Loucy (cell line): ENCODE results near the gene POC1A.

ENCODE experiments used
- H2AFZ ChIP-seq: fragments of 200-600 bp; sonication (generic); 2 replicates; pipeline ENCODE4 v1.6.0; 2016; ENCODE audit warnings: antibody characterized with exemption, mild to moderate bottlenecking, low read length, moderate library complexity
- H3F3A ChIP-seq: fragments of 200-600 bp; 2 replicates; pipeline ENCODE4 v1.6.0; 2016; ENCODE audit warnings: antibody characterized with exemption, low read depth, mild to moderate bottlenecking
- H3K27me3 ChIP-seq: fragments of 200-600 bp; sonication (generic); 2 replicates; pipeline ENCODE4 v1.6.1; 2014; ENCODE audit warnings: low read length, mild to moderate bottlenecking; ENCODE audit not compliant: insufficient read depth, poor library complexity, severe bottlenecking
- H3K36me3 ChIP-seq: fragments of 200-600 bp; sonication (generic); 2 replicates; pipeline ENCODE4 v1.6.1; 2016; ENCODE audit warnings: low read length; ENCODE audit not compliant: insufficient read depth
- H3K4me1 ChIP-seq: fragments of 200-600 bp; sonication (generic); 2 replicates; pipeline ENCODE4 v1.5.1; 2014; ENCODE audit warnings: low read length, mild to moderate bottlenecking; ENCODE audit not compliant: insufficient read depth, poor library complexity, severe bottlenecking
- H3K4me2 ChIP-seq: fragments of 200-600 bp; sonication (generic); 2 replicates; pipeline ENCODE4 v1.6.0; 2014; ENCODE audit warnings: antibody characterized with exemption, low read length, low read depth, mild to moderate bottlenecking; ENCODE audit not compliant: poor library complexity, severe bottlenecking
- H3K4me3 ChIP-seq: fragments of 200-600 bp; sonication (generic); 2 replicates; pipeline ENCODE4 v1.5.1; 2014; ENCODE audit warnings: low read length, mild to moderate bottlenecking, mixed read lengths; ENCODE audit not compliant: poor library complexity, severe bottlenecking
- H3K79me2 ChIP-seq: fragments of 200-600 bp; sonication (generic); 2 replicates; pipeline ENCODE4 v1.6.1; 2014; ENCODE audit warnings: low read length; ENCODE audit not compliant: insufficient read depth
- H3K9ac ChIP-seq: fragments of 200-600 bp; sonication (generic); 2 replicates; pipeline ENCODE4 v1.6.0; 2014; ENCODE audit warnings: mild to moderate bottlenecking, low read depth, low read length, moderate library complexity; ENCODE audit not compliant: poor library complexity, severe bottlenecking
- H3K9me2 ChIP-seq: fragments of 200-600 bp; sonication (generic); replicated peaks from 2 replicates; pipeline ENCODE4 v1.6.1; 2016; ENCODE audit warnings: low read depth, low read length, mixed read lengths
- H3K9me3 ChIP-seq: fragments of 200-600 bp; sonication (generic); 2 replicates; pipeline ENCODE4 v1.6.1; 2014; ENCODE audit warnings: mild to moderate bottlenecking, antibody characterized with exemption, low read length, low read depth; ENCODE audit not compliant: insufficient read depth
- H4K20me1 ChIP-seq: fragments of 200-600 bp; sonication (generic); 2 replicates; pipeline ENCODE4 v1.6.0; 2014; ENCODE audit warnings: antibody characterized with exemption, low read length, mild to moderate bottlenecking; ENCODE audit not compliant: insufficient read depth, poor library complexity, severe bottlenecking
- EZH2phosphoT487 ChIP-seq: fragments of 200-600 bp; IDR thresholded peaks from 2 replicates; pipeline ENCODE4 v1.6.1; 2018; ENCODE audit warnings: antibody characterized with exemption, mild to moderate bottlenecking, moderate library complexity, borderline replicate concordance
- TF ChIP-seq, protein P1 (sequence below): fragments of 200-600 bp; sonication (generic); conservative IDR thresholded peaks from 2 replicates; pipeline ENCODE4 v1.5.1; 2014; ENCODE audit warnings: mild to moderate bottlenecking, antibody characterized with exemption, low read length

Gene POC1A

DNA sequence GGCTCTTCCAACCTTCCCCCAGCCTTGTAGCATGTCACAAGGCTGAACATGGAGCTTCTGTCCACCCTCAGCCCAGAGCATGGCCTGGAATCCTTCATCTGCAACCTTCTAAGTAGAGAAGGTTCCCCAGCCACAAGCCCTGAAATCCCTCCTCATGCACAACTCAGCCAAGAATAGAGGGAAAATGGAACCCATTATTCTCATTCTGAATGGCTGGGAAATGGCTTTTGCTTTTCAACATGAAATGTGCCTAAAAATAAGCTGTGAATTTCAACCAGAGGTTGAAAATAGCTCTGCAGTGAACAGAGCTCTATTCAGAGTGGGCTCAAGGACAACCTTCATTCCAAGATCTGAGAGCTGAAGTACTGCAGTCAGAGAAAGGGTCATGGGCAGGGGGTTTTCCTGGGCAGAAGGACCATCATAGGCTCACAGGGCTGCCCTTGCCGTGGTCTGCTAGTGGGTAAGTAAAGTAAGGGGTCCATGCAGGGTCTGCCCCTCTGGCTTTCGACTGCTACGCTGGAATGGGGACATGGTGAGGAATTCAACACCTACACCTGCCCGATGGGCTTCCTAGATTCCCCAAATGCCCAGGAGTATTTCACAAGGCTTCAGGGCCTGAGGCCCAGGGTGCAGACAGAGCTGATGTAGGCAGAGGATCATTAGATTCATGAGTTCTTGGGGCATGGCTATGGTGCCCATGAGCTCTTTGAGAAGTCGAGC, 35.9 kb downstream of the POC1A start:
- TF ChIP-seq, protein P1, sequence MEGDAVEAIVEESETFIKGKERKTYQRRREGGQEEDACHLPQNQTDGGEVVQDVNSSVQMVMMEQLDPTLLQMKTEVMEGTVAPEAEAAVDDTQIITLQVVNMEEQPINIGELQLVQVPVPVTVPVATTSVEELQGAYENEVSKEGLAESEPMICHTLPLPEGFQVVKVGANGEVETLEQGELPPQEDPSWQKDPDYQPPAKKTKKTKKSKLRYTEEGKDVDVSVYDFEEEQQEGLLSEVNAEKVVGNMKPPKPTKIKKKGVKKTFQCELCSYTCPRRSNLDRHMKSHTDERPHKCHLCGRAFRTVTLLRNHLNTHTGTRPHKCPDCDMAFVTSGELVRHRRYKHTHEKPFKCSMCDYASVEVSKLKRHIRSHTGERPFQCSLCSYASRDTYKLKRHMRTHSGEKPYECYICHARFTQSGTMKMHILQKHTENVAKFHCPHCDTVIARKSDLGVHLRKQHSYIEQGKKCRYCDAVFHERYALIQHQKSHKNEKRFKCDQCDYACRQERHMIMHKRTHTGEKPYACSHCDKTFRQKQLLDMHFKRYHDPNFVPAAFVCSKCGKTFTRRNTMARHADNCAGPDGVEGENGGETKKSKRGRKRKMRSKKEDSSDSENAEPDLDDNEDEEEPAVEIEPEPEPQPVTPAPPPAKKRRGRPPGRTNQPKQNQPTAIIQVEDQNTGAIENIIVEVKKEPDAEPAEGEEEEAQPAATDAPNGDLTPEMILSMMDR = no peak
- no peak for TF ChIP-seq EZH2phosphoT487
- Histone ChIP-seq H3K36me3 (peaks cover 73% of the 10 kb centered on the region; the same call in 1 of the 2 replicates), H3K4me1 (no peaks in the 10 kb centered on the region), H3K27me3 (no peaks in the 10 kb centered on the region), H3F3A (no peaks in the 10 kb centered on the region), H3K9ac (no peak overlapping the region), H3K9me2 (no peaks in the 10 kb centered on the region), H2AFZ (no peak overlapping the region), H3K4me3 (no peak overlapping the region), H3K9me3 (no peaks in the 10 kb centered on the region), H3K79me2 (no peaks in the 10 kb centered on the region), H3K4me2 (no peak overlapping the region), H4K20me1 (no peaks in the 10 kb centered on the region)

DNA sequence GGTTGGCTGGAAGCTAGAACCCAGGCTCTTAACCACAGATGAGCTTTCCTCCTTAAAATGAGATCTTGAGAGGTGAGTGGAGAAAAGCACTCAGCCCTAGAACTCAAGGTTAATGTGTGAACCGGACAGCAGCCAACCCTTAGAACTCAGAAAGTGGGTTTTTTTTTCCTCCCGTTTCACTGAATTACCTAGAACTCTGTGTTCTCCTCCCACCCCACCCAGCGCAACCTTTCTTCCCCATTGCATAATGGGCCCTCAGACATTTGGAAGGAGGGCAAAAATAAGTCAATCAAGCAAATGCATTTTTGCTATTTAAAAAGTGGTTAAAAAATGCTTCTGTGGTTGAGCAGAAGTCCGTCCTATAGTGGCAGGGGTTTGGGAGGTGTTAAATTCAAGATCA, 36.7 kb downstream of the POC1A start:
- Histone ChIP-seq H3K27me3 (no peaks in the 10 kb centered on the region), H2AFZ (no peak overlapping the region), H3K9me3 (no peaks in the 10 kb centered on the region), H3K4me1 (no peaks in the 10 kb centered on the region), H3K36me3 (peaks cover 75% of the 10 kb centered on the region; the same call in 1 of the 2 replicates), H3K4me2 (no peak overlapping the region), H3F3A (no peaks in the 10 kb centered on the region), H3K9me2 (no peaks in the 10 kb centered on the region), H4K20me1 (no peaks in the 10 kb centered on the region), H3K4me3 (no peak overlapping the region), H3K79me2 (no peaks in the 10 kb centered on the region), H3K9ac (no peak overlapping the region)
- TF ChIP-seq, protein P1 = no peak
- TF ChIP-seq EZH2phosphoT487 = no peak

GRCh38 chr3:52112056-52112455, 42.2 kb downstream of the POC1A start:
- H4K20me1 ChIP-seq = no peaks in the 10 kb centered on the region
- no peaks in the 10 kb centered on the region for H3K27me3 ChIP-seq
- H3F3A ChIP-seq = no peaks in the 10 kb centered on the region
- TF ChIP-seq EZH2phosphoT487 = no peak
- TF ChIP-seq, protein P1 = no peak
- no peak overlapping the region for H3K9ac ChIP-seq
- H3K9me3 ChIP-seq = no peaks in the 10 kb centered on the region
- H3K4me1 ChIP-seq = no peaks in the 10 kb centered on the region
- no peaks in the 10 kb centered on the region for H3K79me2 ChIP-seq
- no peaks in the 10 kb centered on the region for H3K9me2 ChIP-seq
- no peak overlapping the region for H3K4me2 ChIP-seq
- H2AFZ ChIP-seq = no peak overlapping the region
- peaks cover 79% of the 10 kb centered on the region for H3K36me3 ChIP-seq
- H3K4me3 ChIP-seq = no peak overlapping the region
